T47D (cell line): ENCODE data around the gene UPK1A.
A peak's percentile ranks its signal among the peaks of the same experiment; 100 is the strongest.
"Not testable (repeated sequence)": the region's sequence is repeated elsewhere in the genome, so short reads cannot be mapped to it uniquely, and the experiment has no call there.

ENCODE experiments used
- DNase-seq, 2 experiments: peaks; one replicate each; pipeline versions ENCODE4 v3.0.0 to v3.0.0-alpha.2; 2011 to 2012; ENCODE audit warnings: low read depth in 1 of 2, low spot score in 1 of 2
- JUND ChIP-seq: IDR thresholded peaks from 2 replicates; pipeline ENCODE4 v1.6.1; 2012; ENCODE audit warnings: low read depth
- in situ Hi-C: cut with HindIII; loops from 2 replicates; pipeline ENCODE4 v1.10.0; 2016; ENCODE audit warnings: low sequenced_read_pairs, low pct_unique_long_range_greater_than_20kb

The UPK1A gene

GRCh38 chr19:35648017-35648961, 18.0 kb upstream of the UPK1A start, which contains the start of gene COX6B1:
TSS of gene COX6B1 (plus strand) at chr19:35648323. CDS start at chr19:35651244, 2,921 bp downstream.
- DNase-seq, result peak; percentile 88 to 97
- in situ Hi-C loops, result no loop called here
- no peak for TF ChIP-seq JUND

GRCh38 chr19:35650581-35650980, 15.7 kb upstream of the UPK1A start:
- TF ChIP-seq JUND, result no peak
- in situ Hi-C loops, result no loop called here
- DNase-seq, result no peak

GRCh38 chr19:35654828-35655227, 11.5 kb upstream of the UPK1A start:
- DNase-seq, in situ Hi-C loops: not testable (repeated sequence)

- no peak for TF ChIP-seq JUND
- no peak for DNase-seq
- in situ Hi-C loops, result no loop called here
Measured at GRCh38 chr19:35655600-35655999, 10.7 kb upstream of the UPK1A start.

DNA sequence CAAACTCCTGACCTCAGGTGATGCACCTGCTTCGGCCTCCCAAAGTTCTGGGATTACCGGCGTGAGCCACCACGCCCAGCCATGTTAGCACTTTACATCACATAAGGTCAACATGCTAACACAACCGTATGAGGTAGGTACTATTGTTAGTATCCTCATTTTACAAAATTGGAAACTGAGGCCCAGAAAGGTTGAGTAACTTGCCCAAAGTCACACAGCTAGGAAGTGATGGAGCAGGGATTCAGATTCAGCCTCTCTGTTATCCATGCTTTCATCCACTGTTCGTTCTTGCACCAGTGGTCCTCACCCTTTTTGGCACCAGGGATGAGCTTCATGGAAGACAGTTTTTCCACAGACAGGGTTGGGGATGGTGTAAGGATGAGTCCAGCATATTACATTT, 9.6 kb upstream of the UPK1A start:
- no peak for DNase-seq
- in situ Hi-C loops, result no loop called here
- TF ChIP-seq JUND, result no peak

- in situ Hi-C loops, result no loop called here
- TF ChIP-seq JUND, result no peak
- DNase-seq, result no peak
Measured at GRCh38 chr19:35657904-35658700, 8.2 kb upstream of the UPK1A start.

- no peak for DNase-seq
- TF ChIP-seq JUND, result no peak
- in situ Hi-C loops, result no loop called here
Measured at GRCh38 chr19:35661995-35662340, 4.3 kb upstream of the UPK1A start.

DNA sequence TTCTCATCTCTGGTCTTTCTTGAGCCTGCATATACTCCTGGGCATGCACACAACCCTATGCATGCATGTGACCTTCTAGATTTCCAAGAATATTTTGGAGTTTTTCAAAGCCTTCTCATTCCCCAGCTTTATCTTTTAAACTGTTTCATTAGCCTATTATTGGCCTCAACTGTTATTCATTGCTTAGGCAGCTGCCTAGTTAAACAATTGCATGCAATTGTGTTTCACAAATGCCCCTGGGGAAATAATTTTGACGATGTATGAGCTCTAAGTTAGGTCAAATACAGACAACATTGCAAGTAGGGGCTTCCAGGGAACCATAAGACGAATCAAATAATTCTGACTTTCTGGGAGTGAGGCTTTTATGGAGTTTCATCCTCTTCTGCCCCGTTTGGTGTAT, 2.3 kb upstream of the UPK1A start:
- TF ChIP-seq JUND, result no peak
- no peak for DNase-seq
- in situ Hi-C loops, result no loop called here

DNA sequence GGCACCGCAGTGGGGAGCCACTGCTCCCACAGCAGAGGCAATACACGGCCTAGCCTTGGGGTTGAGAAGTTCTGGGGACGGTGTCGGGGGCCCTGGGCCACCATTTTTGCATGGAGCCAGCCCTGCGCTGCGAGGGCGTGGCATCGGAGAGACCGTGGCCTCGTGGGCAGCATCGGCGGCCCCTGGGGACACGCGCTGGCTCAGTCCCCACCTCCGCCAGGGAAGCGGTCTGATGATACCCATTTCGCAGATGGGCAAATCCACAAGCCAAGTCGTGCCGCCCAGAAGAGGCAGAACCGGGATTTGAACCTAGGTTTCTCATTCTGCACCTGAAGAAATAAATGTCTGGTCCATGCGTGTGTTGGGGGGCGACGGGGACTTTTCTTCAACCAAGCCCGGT, 1.2 kb upstream of the UPK1A start:
- no peak for TF ChIP-seq JUND
- DNase-seq, result no peak
- in situ Hi-C loops, result no loop called here

DNA sequence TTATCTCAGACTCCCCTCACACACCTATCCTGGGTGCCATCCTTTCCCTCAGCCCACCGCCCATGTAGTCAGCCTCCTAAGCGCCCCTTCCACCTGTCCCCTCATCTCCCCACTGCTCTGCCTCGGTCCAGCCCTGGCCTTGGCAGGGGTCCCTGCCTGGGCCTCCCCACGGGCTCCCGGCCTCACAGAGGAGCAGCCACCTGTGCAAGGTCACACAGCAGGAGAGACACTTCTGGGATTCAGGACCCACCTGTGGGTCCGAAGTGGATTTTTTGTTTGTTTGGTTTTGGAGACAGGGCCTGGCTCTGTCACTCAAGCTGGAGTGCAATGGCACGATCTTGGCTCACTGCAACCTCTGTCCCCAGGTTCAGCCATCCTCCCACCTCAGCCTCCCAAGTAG, 713 bp upstream of the UPK1A start:
- in situ Hi-C loops, result no loop called here
- no peak for TF ChIP-seq JUND
- no peak for DNase-seq

- DNase-seq, result no peak
- TF ChIP-seq JUND, result no peak
- in situ Hi-C loops, result no loop called here
Measured at GRCh38 chr19:35669566-35669965, 3.2 kb downstream of the UPK1A start.

- no peak for TF ChIP-seq JUND
- no peak for DNase-seq
- in situ Hi-C loops, result no loop called here
Measured at GRCh38 chr19:35669974-35670373, 3.7 kb downstream of the UPK1A start.

DNA sequence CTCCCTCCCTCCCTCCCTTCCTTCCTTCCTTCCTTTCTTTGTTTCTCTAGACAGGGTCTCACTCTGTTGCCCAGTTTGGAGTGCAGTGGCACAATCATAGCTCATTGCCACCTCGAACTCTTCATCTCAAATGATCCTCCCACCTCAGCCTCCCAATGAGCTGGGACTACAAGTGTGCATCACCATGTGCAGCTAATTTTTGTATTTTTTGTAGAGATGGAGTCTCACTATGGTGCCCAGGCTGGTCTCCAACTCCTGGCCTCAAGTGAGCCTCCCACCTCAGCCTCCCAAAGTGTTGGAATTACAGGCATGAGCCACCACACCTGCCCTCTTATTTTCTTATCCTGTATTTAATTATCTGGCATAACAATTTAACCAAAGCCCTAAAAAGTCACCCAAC, 4.4 kb downstream of the UPK1A start:
- in situ Hi-C loops, result no loop called here
- TF ChIP-seq JUND, result no peak
- DNase-seq, result no peak
